GM18507 (cell line): ENCODE results near the gene DDX18.

ENCODE experiments used
- DNase-seq: peaks from one replicate; pipeline ENCODE4 v3.0.0; 2011; ENCODE audit warnings: low read depth; ENCODE audit not compliant: insufficient read length; ENCODE audit errors: extremely low spot score
- FAIRE-seq: peaks from 2 replicates; lab custom pipeline; 2011; peaks lifted over from hg19 to GRCh38; lab: Jason Lieb, UNC

Gene DDX18

GRCh38 chr2:117879003-117879402, 64.5 kb downstream of the DDX18 start:
- FAIRE-seq (no peak), DNase-seq (no peak)
